ENCODE measurements around the gene SLC26A5.
"Not testable (repeated sequence)": the region's sequence is repeated elsewhere in the genome, so short reads cannot be mapped to it uniquely, and the experiment has no call there.

- TF ChIP-seq CTCF (IDR thresholded peaks at IDR 0.05; ENCODE audit: low read depth, low read length, poor library complexity, severe bottlenecking); EZH2phosphoT487 (IDR thresholded peaks at IDR 0.05; ENCODE audit: borderline replicate concordance, low read length): not testable (repeated sequence)
Observed at GRCh38 chr7:103399687-103400086, 46.3 kb downstream of the SLC26A5 start.

Data from DOHH2 (cell line).